IMR-90 (cell line): ENCODE data around the gene TUBGCP6. TPM values are rescaled to one million over a fixed set of nuclear protein-coding genes. Genes with fewer than 3 reads are reported as not detected.

Source experiments
- ATAC-seq: fragments of 200-7000 bp; cut with Tn5 transposase; 2 replicates; pipeline ENCODE4 v1.9.1; 2020; ENCODE audit warnings: low read depth, mild to moderate bottlenecking, moderate library complexity
- BruUV-seq: library from RNA; stranded (reverse); fragments of 400-500 nt; replicated peaks from 2 replicates; lab custom pipeline; 2021; lab: Mats Ljungman, UMichigan
- CTCF ChIA-PET: fragments of 300-600 bp; formaldehyde crosslinking; extraction: SDS; loops from one replicate; lab custom pipeline; 2021; ENCODE audit warnings: antibody characterized with exemption; lab: Yijun Ruan, JAX
- POLR2A ChIA-PET: fragments of 300-600 bp; sonication (Branson Sonifier 250); formaldehyde crosslinking; loops from one replicate; lab custom pipeline; 2022; ENCODE audit warnings: antibody characterized with exemption; ENCODE audit not compliant: unreplicated experiment; lab: Charles Lee
- DNase-seq: peaks from one replicate; pipeline ENCODE4 v3.0.0; 2013
- H2AFZ ChIP-seq: replicated peaks from 2 replicates; pipeline ENCODE3; 2013; ENCODE audit warnings: low read length, mild to moderate bottlenecking; ENCODE audit not compliant: poor library complexity
- H2AK5ac ChIP-seq: 2 replicates; pipeline ENCODE4 v1.6.1; 2013; ENCODE audit warnings: low read depth, low read length, inconsistent platforms
- H2AK9ac ChIP-seq: replicated peaks from 2 replicates; pipeline ENCODE3; 2013; ENCODE audit warnings: mild to moderate bottlenecking, low read depth, low read length, moderate library complexity; ENCODE audit not compliant: poor library complexity
- H2BK120ac ChIP-seq: 2 replicates; pipeline ENCODE4 v1.6.1; 2013; ENCODE audit warnings: low read depth, low read length, inconsistent platforms
- H2BK15ac ChIP-seq: 3 replicates; pipeline ENCODE4 v1.6.1; 2013; ENCODE audit warnings: low read depth, low read length, inconsistent platforms
- H2BK20ac ChIP-seq: 2 replicates; pipeline ENCODE4 v1.6.1; 2013; ENCODE audit warnings: low read depth, mild to moderate bottlenecking, inconsistent platforms, low read length, moderate library complexity
- H2BK5ac ChIP-seq: 2 replicates; pipeline ENCODE4 v1.6.1; 2013; ENCODE audit warnings: mild to moderate bottlenecking, low read depth, low read length, inconsistent platforms; ENCODE audit not compliant: poor library complexity, severe bottlenecking
- H3K14ac ChIP-seq: replicated peaks from 2 replicates; pipeline ENCODE4 v1.6.1; 2013; ENCODE audit warnings: low read depth, low read length, inconsistent platforms
- H3K18ac ChIP-seq: 2 replicates; pipeline ENCODE4 v1.6.1; 2013; ENCODE audit warnings: low read depth, low read length, control low read depth
- H3K23ac ChIP-seq: 2 replicates; pipeline ENCODE4 v1.6.1; 2013; ENCODE audit warnings: low read depth, low read length, inconsistent platforms
- H3K27ac ChIP-seq: 2 replicates; pipeline ENCODE4 v1.5.1; 2013; ENCODE audit warnings: mild to moderate bottlenecking, control low read depth, low read length; ENCODE audit not compliant: insufficient read depth
- H3K27me3 ChIP-seq: 2 replicates; pipeline ENCODE4 v1.6.1; 2013; ENCODE audit warnings: low read length; ENCODE audit not compliant: control insufficient read depth, insufficient read depth
- H3K36me3 ChIP-seq: 2 replicates; pipeline ENCODE4 v1.6.1; 2013; ENCODE audit warnings: low read length, mixed read lengths; ENCODE audit not compliant: control insufficient read depth, insufficient read depth
- H3K4ac ChIP-seq: 2 replicates; pipeline ENCODE4 v1.6.1; 2013; ENCODE audit warnings: low read depth, low read length, inconsistent platforms
- H3K4me1 ChIP-seq: 2 replicates; pipeline ENCODE4 v1.6.1; 2013; ENCODE audit warnings: low read length, mixed read lengths; ENCODE audit not compliant: control insufficient read depth, insufficient read depth
- H3K4me2 ChIP-seq: 2 replicates; pipeline ENCODE4 v1.6.1; 2013; ENCODE audit warnings: low read depth, mild to moderate bottlenecking, control low read depth, low read length, moderate library complexity
- H3K4me3 ChIP-seq: 2 replicates; pipeline ENCODE4 v1.5.1; 2013; ENCODE audit warnings: low read depth, mild to moderate bottlenecking, control low read depth, low read length, moderate library complexity; ENCODE audit not compliant: insufficient read depth
- H3K56ac ChIP-seq: 2 replicates; pipeline ENCODE4 v1.6.1; 2013; ENCODE audit warnings: low read length, inconsistent platforms; ENCODE audit not compliant: insufficient read depth; ENCODE audit errors: extremely low read depth
- H3K79me1 ChIP-seq, 2 experiments: 2 replicates each; pipeline ENCODE4 v1.6.1; 2013; ENCODE audit warnings: low read length in 2 of 2, inconsistent platforms in 1 of 2, low read depth in 1 of 2
- H3K9ac ChIP-seq: 2 replicates; pipeline ENCODE4 v1.6.1; 2013; ENCODE audit warnings: low read depth, low read length, control low read depth
- H3K9me1 ChIP-seq: 2 replicates; pipeline ENCODE4 v1.6.1; 2013; ENCODE audit warnings: low read length, inconsistent platforms; ENCODE audit not compliant: insufficient read depth
- H3K9me3 ChIP-seq: 2 replicates; pipeline ENCODE4 v1.6.1; 2013; ENCODE audit warnings: low read length; ENCODE audit not compliant: control insufficient read depth, insufficient read depth
- H4K20me1 ChIP-seq: 2 replicates; pipeline ENCODE4 v1.6.1; 2013; ENCODE audit warnings: low read length, inconsistent platforms; ENCODE audit not compliant: insufficient read depth
- H4K5ac ChIP-seq: 2 replicates; pipeline ENCODE4 v1.6.1; 2013; ENCODE audit warnings: mild to moderate bottlenecking, low read depth, low read length, control low read depth
- H4K8ac ChIP-seq, 2 experiments: 2 replicates each; pipeline ENCODE4 v1.6.1; 2013; ENCODE audit warnings: low read depth in 2 of 2, low read length in 2 of 2, control low read depth in 1 of 2, inconsistent platforms in 1 of 2
- H4K91ac ChIP-seq: 2 replicates; pipeline ENCODE4 v1.6.1; 2013; ENCODE audit warnings: low read depth, low read length, inconsistent platforms; ENCODE audit not compliant: insufficient read depth
- FOS ChIP-seq: fragments of 150-350 bp; IDR thresholded peaks from 2 replicates; pipeline ENCODE4 v1.6.1; 2016; ENCODE audit warnings: low read depth, low read length
- WGBS, 2 experiments: methylation state at CpG; one replicate each; pipeline versions ENCODE4 v1.1.5 to v1.1.7; 2013; ENCODE audit warnings: missing lambda C conversion rate in 2 of 2; ENCODE audit not compliant: insufficient read length in 1 of 2; ENCODE audit errors: extremely low coverage in 2 of 2; 5-methylcytosine and 5-hydroxymethylcytosine counted together
- dilution Hi-C: fragments of 300-500 bp; cut with HindIII; formaldehyde crosslinking; loops from one replicate; pipeline ENCODE4 v1.14.3; 2018; ENCODE audit warnings: low sequenced_read_pairs; ENCODE audit not compliant: unreplicated experiment
- in situ Hi-C: fragments of 300-500 bp; cut with MboI; formaldehyde crosslinking; loops from 3 replicates; pipeline ENCODE4 v1.14.3; 2019; ENCODE audit warnings: low sequenced_read_pairs, inconsistent platforms, mixed read lengths
- intact Hi-C: fragments of 100-400 bp; cut with micrococcal nuclease; formaldehyde crosslinking; loops from 2 replicates; pipeline ENCODE4 v1.10.0; 2022
- polyA plus RNA-seq, 3 experiments: library from polyadenylated mRNA; depleted of rRNA; stranded (reverse); fragments of >200 nt; gene quantifications; 2 replicates each; pipeline ENCODE4 v1.2.3, GENCODE V29; 2012; ENCODE audit warnings: low replicate concordance in 1 of 3
- total RNA-seq: library from RNA; depleted of rRNA; stranded (reverse); fragments of >200 nt; gene quantifications from 2 replicates; pipeline ENCODE4 v1.2.3, GENCODE V29; 2012

Gene TUBGCP6
- total and polyA plus RNA-seq, 2 of the 4 experiments (the other 2 are of a cell fraction) = 10.8 to 28.6 TPM

GRCh38 chr22:50278956-50279619, 34.3 kb upstream of the TUBGCP6 start:
- intact Hi-C loops = no loop called here

More at GRCh38 chr22:50278956-50279619, 34.3 kb upstream of the TUBGCP6 start:
- in situ Hi-C loops (loop anchor here (10.0 kb wide), 1 partner anchor 46 kb away; the partner anchor contains the start of gene DENND6B), dilution Hi-C loops (no loop called here)
- H3K23ac ChIP-seq = no peak overlapping the region
- H3K9ac ChIP-seq = no peak overlapping the region
- H3K4ac ChIP-seq = no peak overlapping the region
- no peak overlapping the region for H2BK120ac ChIP-seq
- H3K9me3 ChIP-seq = no peaks in the 10 kb centered on the region
- BruUV-seq = no TSS peak
- peaks cover 91% of the 10 kb centered on the region for H3K36me3 ChIP-seq
- H2BK20ac ChIP-seq = no peak overlapping the region
- TF ChIP-seq FOS = no peak
- peaks cover 3 to 49% of the 10 kb centered on the region in 2 experiments; a peak in 2 of 4 replicates for H3K79me1 ChIP-seq
- H2AFZ ChIP-seq = peak overlapping the region; percentile 43
- peaks cover 8% of the 10 kb centered on the region for H3K4me1 ChIP-seq
- H3K9me1 ChIP-seq = no peaks in the 10 kb centered on the region
- WGBS, 2 experiments = 93% methylated on average over 17 of the region's 30 CpGs; no CpG with 5 or more reads in 1 of the 2 experiments
- no peak overlapping the region for H2BK5ac ChIP-seq
- H3K56ac ChIP-seq = no peak overlapping the region
- POLR2A ChIA-PET = no interaction called here
- no peak overlapping the region for H3K4me3 ChIP-seq
- no peak for ATAC-seq
- no peak overlapping the region for H2AK9ac ChIP-seq
- CTCF ChIA-PET = no interaction called here
- H3K18ac ChIP-seq = no peak overlapping the region
- H4K8ac ChIP-seq = no peak overlapping the region
- no peak overlapping the region for H3K14ac ChIP-seq
- H4K5ac ChIP-seq = no peak overlapping the region
- DNase-seq = no peak
- peaks cover 42% of the 10 kb centered on the region for H4K20me1 ChIP-seq
- H2AK5ac ChIP-seq = no peak overlapping the region
- no peak overlapping the region for H4K91ac ChIP-seq
- no peak overlapping the region for H3K27ac ChIP-seq
- H3K4me2 ChIP-seq = no peak overlapping the region
- H3K27me3 ChIP-seq = no peaks in the 10 kb centered on the region
- H2BK15ac ChIP-seq = no peak overlapping the region
